CD14-positive monocyte (primary cell): ENCODE measurements around the gene HES2. TPM values are rescaled to one million over a fixed set of nuclear protein-coding genes. Genes with fewer than 3 reads are reported as not detected.

ENCODE experiments used
- DNase-seq, 3 donors: peaks; one replicate each; pipeline ENCODE4 v3.0.0-alpha.2; 2011 to 2022
- H2AFZ ChIP-seq: 2 replicates; pipeline ENCODE4 v1.6.0; 2012; ENCODE audit warnings: mild to moderate bottlenecking, low read depth, low read length, inconsistent platforms; ENCODE audit not compliant: insufficient read depth, poor library complexity, severe bottlenecking
- H3K27ac ChIP-seq, 2 donors: 1 replicate in 1 of 2; 2 replicates in 1 of 2; pipeline ENCODE4 v1.5.1; 2012 to 2013; ENCODE audit warnings: low read length in 2 of 2, control low read depth in 1 of 2, inconsistent platforms in 1 of 2, low read depth in 1 of 2, mild to moderate bottlenecking in 1 of 2
- H3K27me3 ChIP-seq, 2 donors: one replicate each; pipeline versions ENCODE4 v1.6.0 to v1.6.1; 2011 to 2013; ENCODE audit warnings: low read length in 2 of 2; ENCODE audit not compliant: control insufficient read depth in 2 of 2, insufficient read depth in 2 of 2
- H3K36me3 ChIP-seq, 2 donors: replicated peaks in 1 of 2; 1 replicate in 1 of 2; 2 replicates in 1 of 2; pipeline versions ENCODE4 v1.5.1 to v1.6.1; 2012 to 2013; ENCODE audit warnings: low read length in 2 of 2, control low read depth in 1 of 2, inconsistent platforms in 1 of 2, mild to moderate bottlenecking in 1 of 2; ENCODE audit not compliant: insufficient read depth in 2 of 2, control insufficient read depth in 1 of 2
- H3K4me1 ChIP-seq, 2 donors: 1 replicate in 1 of 2; 2 replicates in 1 of 2; pipeline versions ENCODE4 v1.5.1 to v1.6.1; 2012 to 2013; ENCODE audit warnings: low read length in 2 of 2, control low read depth in 1 of 2, inconsistent platforms in 1 of 2, mild to moderate bottlenecking in 1 of 2, moderate library complexity in 1 of 2; ENCODE audit not compliant: insufficient read depth in 2 of 2, control insufficient read depth in 1 of 2
- H3K4me2 ChIP-seq: replicated peaks from 2 replicates; pipeline ENCODE3; 2012; ENCODE audit warnings: low read length, moderate library complexity, mild to moderate bottlenecking; ENCODE audit not compliant: poor library complexity, severe bottlenecking; ENCODE audit errors: extremely low read depth
- H3K4me3 ChIP-seq, 3 experiments: fragments of 200-600 bp in 1 of 3; sonication (generic) in 1 of 3; replicated peaks in 1 of 3; 1 replicate in 2 of 3; 2 replicates in 1 of 3; pipeline ENCODE4 v1.5.1; 2011 to 2013; ENCODE audit warnings: low read length in 3 of 3, mild to moderate bottlenecking in 3 of 3, control low read depth in 2 of 3, low read depth in 2 of 3, inconsistent platforms in 1 of 3, moderate library complexity in 1 of 3
- H3K79me2 ChIP-seq: 2 replicates; pipeline ENCODE4 v1.6.0; 2012; ENCODE audit warnings: mild to moderate bottlenecking, control low read depth, inconsistent platforms, low read length, moderate library complexity; ENCODE audit not compliant: insufficient read depth
- H3K9ac ChIP-seq: 2 replicates; pipeline ENCODE4 v1.6.0; 2017; ENCODE audit warnings: low read length, mild to moderate bottlenecking; ENCODE audit not compliant: insufficient read depth, poor library complexity, severe bottlenecking
- H3K9me3 ChIP-seq, 2 donors: replicated peaks in 1 of 2; 1 replicate in 1 of 2; 2 replicates in 1 of 2; pipeline versions ENCODE4 v1.5.1 to v1.6.1; 2012 to 2013; ENCODE audit warnings: low read length in 2 of 2, control low read depth in 1 of 2; ENCODE audit not compliant: control insufficient read depth in 1 of 2, insufficient read depth in 1 of 2
- H4K20me1 ChIP-seq: 2 replicates; pipeline ENCODE4 v1.6.0; 2012; ENCODE audit warnings: mild to moderate bottlenecking, low read length, control low read depth, moderate library complexity; ENCODE audit not compliant: insufficient read depth
- H3K27ac Mint-ChIP-seq, 7 donors: one replicate each; pipeline ENCODE4 v1.8.0; 2020; ENCODE audit warnings: mild to moderate bottlenecking in 7 of 7, mixed read lengths in 7 of 7, moderate library complexity in 6 of 7, inconsistent platforms in 2 of 7
- H3K27me3 Mint-ChIP-seq, 3 donors: one replicate each; pipeline ENCODE4 v1.8.0; 2021 to 2022; ENCODE audit warnings: low read depth in 3 of 3, mild to moderate bottlenecking in 3 of 3, mixed read lengths in 3 of 3, moderate library complexity in 3 of 3, inconsistent platforms in 1 of 3
- H3K36me3 Mint-ChIP-seq, 2 donors: one replicate each; pipeline ENCODE4 v1.8.0; 2020; ENCODE audit warnings: mixed read lengths in 2 of 2, inconsistent platforms in 1 of 2, mild to moderate bottlenecking in 1 of 2
- H3K4me1 Mint-ChIP-seq: one replicate; pipeline ENCODE4 v1.8.0; 2020; ENCODE audit warnings: mild to moderate bottlenecking, mixed read lengths
- H3K4me3 Mint-ChIP-seq, 2 donors: one replicate each; pipeline ENCODE4 v1.8.0; 2020; ENCODE audit warnings: mild to moderate bottlenecking in 2 of 2, mixed read lengths in 2 of 2, moderate library complexity in 1 of 2
- H3K9me3 Mint-ChIP-seq, 7 donors: one replicate each; pipeline ENCODE4 v1.8.0; 2020 to 2022; ENCODE audit warnings: mixed read lengths in 7 of 7, mild to moderate bottlenecking in 6 of 7, moderate library complexity in 6 of 7, inconsistent platforms in 2 of 7
- WGBS: methylation state at CpG from one replicate; pipeline ENCODE4 v1.1.5; 2013; ENCODE audit warnings: missing lambda C conversion rate; ENCODE audit not compliant: insufficient coverage; 5-methylcytosine and 5-hydroxymethylcytosine counted together
- intact Hi-C, 2 donors: fragments of 100-400 bp; cut with micrococcal nuclease; formaldehyde crosslinking; loops; one replicate each; pipeline versions ENCODE4 v1.15.0 to v1.15.1; 2023
- polyA plus RNA-seq, 3 donors: library from polyadenylated mRNA; depleted of rRNA in 1 of 3; unstranded in 2 of 3; stranded (reverse) in 1 of 3; fragments of 300-500 nt in 2 of 3; fragments of >200 nt in 1 of 3; fragmentation: Illumina TruSeq in 2 of 3; gene quantifications; 1 replicate in 2 of 3; 2 replicates in 1 of 3; pipeline ENCODE4 v1.2.3, GENCODE V29; 2012 to 2021
- TF ChIP-seq, protein P1 (sequence below): fragments of 200-600 bp; IDR thresholded peaks from one replicate; pipeline ENCODE4 v1.8.0; 2022; ENCODE audit warnings: antibody characterized with exemption, mild to moderate bottlenecking

HES2 gene
- polyA plus RNA-seq, 3 donors, result not detected

GRCh38 chr1:6370006-6370405 is 49.7 kb downstream of the HES2 start:
- Histone ChIP-seq H3K36me3 (no peaks in the 10 kb centered on the region), H3K4me3 (no peak overlapping the region), H3K27me3 (no peaks in the 10 kb centered on the region), H3K27ac (no peak overlapping the region), H3K79me2 (no peaks in the 10 kb centered on the region), H3K9me3 (peaks cover 0 to 12% of the 10 kb centered on the region in 2 donors), H3K9ac (no peak overlapping the region), H2AFZ (no peak overlapping the region), H3K4me2 (no peak overlapping the region), H4K20me1 (no peaks in the 10 kb centered on the region), H3K4me1 (no peaks in the 10 kb centered on the region)
- Mint-ChIP-seq H3K27ac (no peak overlapping the region), H3K27me3 (peaks cover 0 to 2% (median 0%) of the 10 kb centered on the region in 3 donors), H3K36me3 (peaks cover 0 to 3% of the 10 kb centered on the region in 2 donors), H3K9me3 (peaks cover 5 to 16% (median 12%) of the 10 kb centered on the region in 7 donors), H3K4me3 (peak overlapping the region in 1 of 2 donors; percentile 36), H3K4me1 (peaks cover 4% of the 10 kb centered on the region)
- intact Hi-C loops, result no loop called here
- 0% methylated on average over 2 of the region's 4 CpGs for WGBS
- TF ChIP-seq, protein P1, sequence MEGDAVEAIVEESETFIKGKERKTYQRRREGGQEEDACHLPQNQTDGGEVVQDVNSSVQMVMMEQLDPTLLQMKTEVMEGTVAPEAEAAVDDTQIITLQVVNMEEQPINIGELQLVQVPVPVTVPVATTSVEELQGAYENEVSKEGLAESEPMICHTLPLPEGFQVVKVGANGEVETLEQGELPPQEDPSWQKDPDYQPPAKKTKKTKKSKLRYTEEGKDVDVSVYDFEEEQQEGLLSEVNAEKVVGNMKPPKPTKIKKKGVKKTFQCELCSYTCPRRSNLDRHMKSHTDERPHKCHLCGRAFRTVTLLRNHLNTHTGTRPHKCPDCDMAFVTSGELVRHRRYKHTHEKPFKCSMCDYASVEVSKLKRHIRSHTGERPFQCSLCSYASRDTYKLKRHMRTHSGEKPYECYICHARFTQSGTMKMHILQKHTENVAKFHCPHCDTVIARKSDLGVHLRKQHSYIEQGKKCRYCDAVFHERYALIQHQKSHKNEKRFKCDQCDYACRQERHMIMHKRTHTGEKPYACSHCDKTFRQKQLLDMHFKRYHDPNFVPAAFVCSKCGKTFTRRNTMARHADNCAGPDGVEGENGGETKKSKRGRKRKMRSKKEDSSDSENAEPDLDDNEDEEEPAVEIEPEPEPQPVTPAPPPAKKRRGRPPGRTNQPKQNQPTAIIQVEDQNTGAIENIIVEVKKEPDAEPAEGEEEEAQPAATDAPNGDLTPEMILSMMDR, result no peak
- no peak for DNase-seq

- Histone ChIP-seq H3K9me3 (peaks cover 0 to 12% of the 10 kb centered on the region in 2 donors), H4K20me1 (no peaks in the 10 kb centered on the region), H2AFZ (no peak overlapping the region), H3K79me2 (no peaks in the 10 kb centered on the region), H3K27ac (no peak overlapping the region), H3K9ac (no peak overlapping the region), H3K36me3 (no peaks in the 10 kb centered on the region), H3K4me3 (no peak overlapping the region), H3K4me1 (no peaks in the 10 kb centered on the region), H3K27me3 (no peaks in the 10 kb centered on the region), H3K4me2 (no peak overlapping the region)
- Mint-ChIP-seq H3K36me3 (peaks cover 0 to 9% of the 10 kb centered on the region in 2 donors), H3K27ac (no peak overlapping the region), H3K27me3 (no peaks in the 10 kb centered on the region), H3K4me3 (no peak overlapping the region), H3K9me3 (peaks cover 5 to 17% (median 12%) of the 10 kb centered on the region in 7 donors), H3K4me1 (peaks cover 10% of the 10 kb centered on the region)
- intact Hi-C loops, result no loop called here
- TF ChIP-seq, protein P1, result no peak
- no peak for DNase-seq
- 98% methylated on average over 8 of the region's 9 CpGs for WGBS
Observed at GRCh38 chr1:6367381-6368012, 52.2 kb downstream of the HES2 start.
